Upper lobe of right lung (tissue), 1 donor: ENCODE results near the gene PTGDR2. TPM values are rescaled to one million over a fixed set of nuclear protein-coding genes. Genes with fewer than 3 reads are reported as not detected.

Experiments used
- ATAC-seq: fragments of 200-7000 bp; cut with Tn5 transposase; one replicate; pipeline ENCODE4 v1.9.1; 2020; ENCODE audit warnings: mild to moderate bottlenecking, moderate library complexity
- DNase-seq: peaks from one replicate; pipeline ENCODE4 v3.0.0-alpha.2; 2020
- H3K27ac ChIP-seq: fragments of 200-600 bp; one replicate; pipeline ENCODE4 v1.8.0; 2022
- H3K27me3 ChIP-seq: fragments of 200-600 bp; one replicate; pipeline ENCODE4 v1.8.0; 2022; ENCODE audit warnings: mild to moderate bottlenecking
- H3K36me3 ChIP-seq: fragments of 200-600 bp; one replicate; pipeline ENCODE4 v1.8.0; 2022
- H3K4me1 ChIP-seq: fragments of 200-600 bp; one replicate; pipeline ENCODE4 v1.8.0; 2022
- H3K4me3 ChIP-seq: fragments of 200-600 bp; one replicate; pipeline ENCODE4 v1.8.0; 2022; ENCODE audit warnings: mild to moderate bottlenecking
- H3K9me3 ChIP-seq: fragments of 200-600 bp; one replicate; pipeline ENCODE4 v1.8.0; 2022
- intact Hi-C: fragments of 100-400 bp; cut with DNase I; formaldehyde crosslinking; loops from one replicate; pipeline ENCODE4 v1.11.0; 2022
- total RNA-seq: library from RNA; stranded (reverse); fragmentation: NEBNext Ultra II Directional; extraction: Animal tissue kit (Norgen Biotek cat#: 25700); gene quantifications from one replicate; pipeline ENCODE4 v1.2.1, GENCODE V29; 2021
- TF ChIP-seq, protein P1 (sequence below): fragments of 200-600 bp; IDR thresholded peaks from one replicate; pipeline ENCODE4 v1.8.0; 2022; ENCODE audit warnings: antibody characterized with exemption
- donor health status: DM: no; HTN: yes; CAD: no; lungs with severe emphysema.

The PTGDR2 gene
- total RNA-seq, 1 donor from 2014 or later = 1.8 TPM

DNA sequence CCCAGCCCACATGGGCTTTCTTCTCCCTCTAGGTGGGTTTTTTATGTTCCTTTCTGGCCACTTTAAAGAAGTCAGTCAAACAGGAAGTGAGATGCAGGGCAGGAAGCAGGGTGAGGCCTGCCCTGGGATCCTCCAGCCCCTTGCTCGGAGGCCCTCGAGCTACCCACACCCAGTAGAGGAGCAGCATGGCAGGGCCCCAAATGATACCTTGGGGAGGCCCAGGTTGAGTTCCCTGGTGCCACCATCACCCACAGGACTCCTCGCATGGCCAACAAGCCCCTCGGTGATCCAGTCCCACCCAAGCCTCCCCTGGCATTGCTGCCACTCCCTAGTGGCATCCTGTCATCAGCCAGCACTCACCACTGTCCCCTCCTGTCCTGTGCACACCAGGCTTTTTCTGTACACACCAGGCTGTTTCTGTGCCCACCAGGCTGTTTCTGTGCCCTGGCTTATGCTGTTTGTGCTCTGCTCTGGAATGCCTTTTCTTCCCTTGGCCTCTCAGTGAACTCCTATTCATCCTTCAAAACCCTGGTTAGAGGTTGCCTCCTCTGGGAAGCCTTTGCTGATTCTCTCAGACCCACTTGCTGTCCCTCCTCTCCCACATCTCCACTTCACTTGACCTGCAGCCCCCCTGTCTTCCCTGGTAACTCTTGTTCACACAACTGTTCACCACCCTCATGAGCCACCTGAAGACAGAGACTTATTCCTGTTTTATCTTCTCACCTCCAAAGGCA is 3.1 kb upstream of the PTGDR2 start:
- Histone ChIP-seq H3K27me3 (no peaks in the 10 kb centered on the region), H3K36me3 (no peaks in the 10 kb centered on the region), H3K27ac (no peak overlapping the region), H3K9me3 (no peaks in the 10 kb centered on the region), H3K4me1 (no peaks in the 10 kb centered on the region), H3K4me3 (no peak overlapping the region)
- DNase-seq (no peak), ATAC-seq (no peak)
- TF ChIP-seq, protein P1, sequence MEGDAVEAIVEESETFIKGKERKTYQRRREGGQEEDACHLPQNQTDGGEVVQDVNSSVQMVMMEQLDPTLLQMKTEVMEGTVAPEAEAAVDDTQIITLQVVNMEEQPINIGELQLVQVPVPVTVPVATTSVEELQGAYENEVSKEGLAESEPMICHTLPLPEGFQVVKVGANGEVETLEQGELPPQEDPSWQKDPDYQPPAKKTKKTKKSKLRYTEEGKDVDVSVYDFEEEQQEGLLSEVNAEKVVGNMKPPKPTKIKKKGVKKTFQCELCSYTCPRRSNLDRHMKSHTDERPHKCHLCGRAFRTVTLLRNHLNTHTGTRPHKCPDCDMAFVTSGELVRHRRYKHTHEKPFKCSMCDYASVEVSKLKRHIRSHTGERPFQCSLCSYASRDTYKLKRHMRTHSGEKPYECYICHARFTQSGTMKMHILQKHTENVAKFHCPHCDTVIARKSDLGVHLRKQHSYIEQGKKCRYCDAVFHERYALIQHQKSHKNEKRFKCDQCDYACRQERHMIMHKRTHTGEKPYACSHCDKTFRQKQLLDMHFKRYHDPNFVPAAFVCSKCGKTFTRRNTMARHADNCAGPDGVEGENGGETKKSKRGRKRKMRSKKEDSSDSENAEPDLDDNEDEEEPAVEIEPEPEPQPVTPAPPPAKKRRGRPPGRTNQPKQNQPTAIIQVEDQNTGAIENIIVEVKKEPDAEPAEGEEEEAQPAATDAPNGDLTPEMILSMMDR = no peak
- intact Hi-C loops = no loop called here

GRCh38 chr11:60858236-60858635 is 2.5 kb upstream of the PTGDR2 start:
- ATAC-seq (no peak), DNase-seq (no peak)
- Histone ChIP-seq H3K27ac (no peak overlapping the region), H3K27me3 (no peaks in the 10 kb centered on the region), H3K4me1 (no peaks in the 10 kb centered on the region), H3K9me3 (no peaks in the 10 kb centered on the region), H3K36me3 (no peaks in the 10 kb centered on the region), H3K4me3 (no peak overlapping the region)
- TF ChIP-seq, protein P1 = no peak
- intact Hi-C loops = no loop called here

GRCh38 chr11:60857378-60858232 is 1.9 kb upstream of the PTGDR2 start:
- no peak for ATAC-seq

DNA sequence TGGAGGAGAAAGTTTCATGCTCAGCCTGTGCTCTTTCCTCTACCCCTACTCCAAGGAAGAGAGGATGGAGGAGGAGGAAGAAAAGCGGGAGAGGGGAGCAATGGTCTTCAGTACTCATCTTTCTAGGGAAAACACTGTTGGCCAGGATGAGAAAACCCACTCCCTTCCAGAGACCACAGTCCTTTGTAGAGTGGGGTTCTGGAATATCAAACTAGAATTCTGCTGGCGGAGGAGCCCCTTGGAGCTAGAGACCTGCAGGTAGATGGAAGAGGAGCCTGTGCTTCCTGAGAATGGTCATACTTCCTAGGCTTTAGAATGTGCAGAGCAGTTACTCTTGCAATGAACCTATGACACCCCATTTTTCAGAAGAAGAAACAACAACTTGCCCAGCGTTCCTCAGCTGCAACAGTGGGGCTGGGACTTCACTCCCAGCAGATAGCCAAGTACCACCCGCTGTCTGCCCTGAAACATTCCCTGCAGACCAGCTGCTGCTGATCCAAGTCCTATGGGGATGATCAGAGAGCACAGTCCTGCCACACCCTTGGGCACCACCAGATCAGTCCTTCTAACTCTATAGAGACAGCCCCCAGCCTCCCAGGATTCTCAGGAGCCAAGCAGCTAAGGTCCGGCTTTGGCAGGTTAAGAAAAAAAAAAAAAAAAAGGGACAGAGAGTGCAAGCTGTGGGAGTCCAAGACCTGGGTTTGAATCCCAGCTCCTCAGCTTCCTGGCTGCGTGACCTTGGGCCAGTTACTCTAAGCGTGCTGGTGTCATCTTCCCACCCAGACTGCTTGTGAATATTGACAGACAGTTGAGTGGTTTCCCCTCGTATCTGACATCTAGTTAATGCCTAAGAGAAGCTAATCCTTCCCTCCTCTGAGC is 664 bp downstream of the PTGDR2 start:
- H3K27ac ChIP-seq = no peak overlapping the region
- no peaks in the 10 kb centered on the region for H3K4me1 ChIP-seq
- TF ChIP-seq, protein P1 = no peak
- DNase-seq (no peak), ATAC-seq (no peak)
- H3K4me3 ChIP-seq = no peak overlapping the region
- no peaks in the 10 kb centered on the region for H3K27me3 ChIP-seq
- H3K36me3 ChIP-seq = peaks cover 18% of the 10 kb centered on the region
- no peaks in the 10 kb centered on the region for H3K9me3 ChIP-seq
- intact Hi-C loops = no loop called here

More at GRCh38 chr11:60857378-60858232, 1.9 kb upstream of the PTGDR2 start:
- TF ChIP-seq, protein P1 = no peak
- H3K9me3 ChIP-seq = no peaks in the 10 kb centered on the region
- H3K4me1 ChIP-seq = no peaks in the 10 kb centered on the region
- no peak overlapping the region for H3K4me3 ChIP-seq
- DNase-seq = no peak
- H3K36me3 ChIP-seq = no peaks in the 10 kb centered on the region
- intact Hi-C loops = no loop called here
- no peak overlapping the region for H3K27ac ChIP-seq
- H3K27me3 ChIP-seq = no peaks in the 10 kb centered on the region

- DNase-seq = no peak
- Histone ChIP-seq H3K4me1 (no peaks in the 10 kb centered on the region), H3K27me3 (no peaks in the 10 kb centered on the region), H3K36me3 (peaks cover 26% of the 10 kb centered on the region), H3K9me3 (no peaks in the 10 kb centered on the region), H3K27ac (no peak overlapping the region), H3K4me3 (no peak overlapping the region)
- no peak for ATAC-seq
- intact Hi-C loops = no loop called here
- TF ChIP-seq, protein P1 = no peak
Measured at GRCh38 chr11:60854140-60854846, 1.5 kb downstream of the PTGDR2 start.
